GM12873 (cell line): ENCODE data around the gene CARS1.

Source experiments
- TF ChIP-seq, protein P1 (sequence below): IDR thresholded peaks from 2 replicates; pipeline ENCODE4 v1.5.1; 2012; ENCODE audit warnings: low read depth, mild to moderate bottlenecking, moderate library complexity, low read length, control low read depth; ENCODE audit not compliant: insufficient read depth; ENCODE audit errors: missing control alignments

Gene CARS1

DNA sequence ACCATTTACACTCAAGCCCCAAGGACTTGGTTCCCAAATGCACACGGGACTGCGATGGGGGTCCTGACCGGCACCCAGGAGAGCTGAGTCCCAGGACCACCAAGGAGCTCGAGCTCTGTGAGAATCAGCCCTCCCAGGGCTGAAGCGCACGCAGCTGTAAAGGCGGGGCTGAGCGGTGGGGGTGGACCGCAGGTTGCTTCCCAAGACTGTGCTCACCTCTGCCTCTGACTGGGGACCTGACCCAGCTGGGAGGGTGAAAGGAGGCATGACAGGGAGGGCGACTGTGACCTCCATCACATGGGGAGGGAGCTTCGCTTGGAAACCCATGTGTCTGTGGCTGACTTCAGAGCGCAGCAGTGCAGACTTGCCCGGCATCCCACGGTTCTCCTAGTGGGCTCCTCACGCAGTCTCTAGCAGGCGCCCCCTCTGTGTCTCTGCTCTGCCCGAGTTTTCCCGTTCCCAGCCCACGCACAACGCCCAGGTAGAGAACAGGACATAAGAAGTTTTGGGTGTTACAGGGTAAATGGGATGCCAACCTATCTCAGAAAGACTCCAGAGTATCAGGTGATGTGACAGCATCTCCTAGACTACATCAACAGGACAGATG, 49.7 kb downstream of the CARS1 start:
- TF ChIP-seq, protein P1, sequence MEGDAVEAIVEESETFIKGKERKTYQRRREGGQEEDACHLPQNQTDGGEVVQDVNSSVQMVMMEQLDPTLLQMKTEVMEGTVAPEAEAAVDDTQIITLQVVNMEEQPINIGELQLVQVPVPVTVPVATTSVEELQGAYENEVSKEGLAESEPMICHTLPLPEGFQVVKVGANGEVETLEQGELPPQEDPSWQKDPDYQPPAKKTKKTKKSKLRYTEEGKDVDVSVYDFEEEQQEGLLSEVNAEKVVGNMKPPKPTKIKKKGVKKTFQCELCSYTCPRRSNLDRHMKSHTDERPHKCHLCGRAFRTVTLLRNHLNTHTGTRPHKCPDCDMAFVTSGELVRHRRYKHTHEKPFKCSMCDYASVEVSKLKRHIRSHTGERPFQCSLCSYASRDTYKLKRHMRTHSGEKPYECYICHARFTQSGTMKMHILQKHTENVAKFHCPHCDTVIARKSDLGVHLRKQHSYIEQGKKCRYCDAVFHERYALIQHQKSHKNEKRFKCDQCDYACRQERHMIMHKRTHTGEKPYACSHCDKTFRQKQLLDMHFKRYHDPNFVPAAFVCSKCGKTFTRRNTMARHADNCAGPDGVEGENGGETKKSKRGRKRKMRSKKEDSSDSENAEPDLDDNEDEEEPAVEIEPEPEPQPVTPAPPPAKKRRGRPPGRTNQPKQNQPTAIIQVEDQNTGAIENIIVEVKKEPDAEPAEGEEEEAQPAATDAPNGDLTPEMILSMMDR = no peak

DNA sequence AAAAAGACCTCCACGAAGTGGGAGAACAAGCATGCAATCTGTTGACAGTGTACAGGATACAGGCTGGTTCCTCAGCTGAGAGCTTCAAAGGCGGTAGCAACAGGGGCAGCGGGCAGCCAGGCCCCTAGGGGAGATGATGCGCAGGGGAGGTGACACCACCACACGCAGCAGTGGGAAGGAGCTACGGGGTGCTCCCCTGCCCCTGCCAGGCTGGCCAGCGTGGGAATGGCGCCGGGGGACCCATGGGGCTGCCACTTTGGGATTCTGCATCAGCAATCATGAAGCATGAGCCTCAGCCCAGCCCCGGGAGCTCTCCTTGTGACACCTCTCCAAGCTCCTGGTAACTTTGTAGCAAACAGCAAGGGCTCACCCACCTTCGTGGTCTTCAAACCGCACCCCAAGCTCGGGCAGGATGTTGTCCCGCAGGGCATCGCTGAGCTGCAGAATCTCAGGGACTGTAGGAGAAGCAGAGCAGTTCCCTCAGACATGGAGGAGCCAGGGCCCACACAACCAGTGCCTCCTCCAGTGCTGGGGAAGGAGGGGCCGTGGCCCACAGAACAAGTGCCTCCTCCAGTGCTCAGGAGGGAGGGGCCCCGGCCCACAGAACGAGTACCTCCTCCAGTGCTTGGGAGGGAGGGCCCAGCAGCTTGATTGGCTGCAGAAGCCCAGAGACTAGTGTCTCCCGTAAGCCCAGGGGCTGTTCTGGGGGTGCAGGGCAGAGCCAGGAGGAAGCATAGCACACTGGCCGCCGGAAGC, 50.5 kb downstream of the CARS1 start:
- TF ChIP-seq, protein P1 = no peak

DNA sequence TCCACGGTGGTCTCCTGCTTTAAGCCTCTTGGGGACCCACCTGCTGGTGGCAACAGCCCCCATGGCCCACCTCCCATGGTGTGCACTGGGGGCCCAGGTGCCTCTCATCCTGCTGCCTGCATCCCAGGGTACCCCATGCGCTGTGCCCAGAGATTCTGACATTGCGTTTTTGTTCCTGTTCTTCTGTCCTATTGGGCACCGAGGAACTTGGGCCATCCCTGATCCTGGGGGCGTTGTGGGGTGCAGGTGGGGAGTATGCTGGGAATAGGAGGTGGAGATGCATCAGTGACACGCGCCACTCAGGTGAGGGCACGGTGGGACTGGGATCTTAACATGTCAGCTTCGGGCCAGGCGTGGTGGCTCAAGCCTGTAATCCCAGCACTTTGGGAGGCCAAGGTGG, 52.7 kb downstream of the CARS1 start:
- TF ChIP-seq, protein P1 = no peak

DNA sequence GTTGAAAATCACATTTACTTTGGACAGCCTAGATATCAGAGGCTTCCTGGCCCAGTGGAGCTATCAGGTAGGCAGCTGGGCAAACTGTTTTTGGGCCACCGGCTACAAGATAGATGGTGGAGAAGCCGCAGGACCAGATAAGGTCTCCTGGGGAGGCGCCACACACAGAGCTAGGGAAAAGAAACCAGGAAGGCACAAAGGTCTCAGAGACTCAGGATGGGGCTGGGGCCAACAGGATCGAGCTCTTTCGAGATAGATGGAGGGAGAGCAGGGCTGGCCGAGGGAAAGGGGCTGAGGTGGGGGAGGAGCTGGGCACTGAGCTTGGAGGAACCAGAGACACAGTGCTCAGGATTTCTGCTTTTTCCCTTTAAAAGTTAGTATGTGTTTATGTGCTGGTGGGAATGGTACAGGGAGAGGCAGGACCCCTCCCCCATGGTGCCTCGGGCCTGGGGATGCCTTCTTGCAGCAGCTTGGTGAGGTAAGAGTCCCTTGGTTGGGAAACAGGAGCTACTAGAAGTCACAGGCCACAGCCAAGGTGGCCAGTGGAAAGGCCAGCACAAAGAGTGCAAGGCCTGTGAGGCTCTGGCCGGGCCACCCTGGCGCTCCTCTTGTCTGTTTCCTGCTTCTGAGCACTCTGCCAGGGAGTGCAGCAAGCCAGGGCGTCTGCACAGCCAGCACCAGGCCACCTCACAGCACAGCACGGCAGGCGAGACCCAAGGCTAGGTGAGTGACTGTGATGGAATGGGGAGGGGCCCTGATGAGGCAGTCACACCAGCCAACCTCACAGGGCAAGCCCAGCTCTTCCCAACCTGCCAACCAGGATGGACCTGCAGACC, 53.6 kb downstream of the CARS1 start:
- TF ChIP-seq, protein P1 = no peak

DNA sequence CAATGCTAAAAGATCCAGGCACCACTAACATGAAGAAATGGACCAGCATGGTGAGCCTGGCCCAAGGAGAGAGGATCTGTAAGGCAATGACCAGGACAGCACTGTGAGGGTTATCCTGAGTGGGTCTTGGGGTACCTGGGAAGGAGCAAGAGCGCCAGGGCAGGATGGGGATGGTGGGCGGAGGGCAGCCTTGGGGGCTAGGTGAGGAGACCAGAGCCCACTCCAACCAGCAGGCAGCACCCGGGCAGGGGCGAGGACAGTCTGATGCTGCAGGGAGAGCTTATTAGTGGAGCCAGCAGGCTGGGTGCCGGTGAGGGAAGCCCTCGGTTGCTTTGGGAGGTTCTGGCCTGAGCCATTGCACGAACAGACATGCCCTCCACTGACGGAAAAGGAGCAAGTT, 54.4 kb downstream of the CARS1 start:
- TF ChIP-seq, protein P1 = no peak

GRCh38 chr11:3002351-3002861, 54.8 kb downstream of the CARS1 start:
- TF ChIP-seq, protein P1 = no peak

GRCh38 chr11:3001496-3001895, 55.7 kb downstream of the CARS1 start:
- TF ChIP-seq, protein P1 = no peak
